H9 (cell line): ENCODE results near the gene SMIM22. TPM values are rescaled to one million over a fixed set of nuclear protein-coding genes. Genes with fewer than 3 reads are reported as not detected.

Experiments used
- DNase-seq: peaks from one replicate; pipeline ENCODE4 v3.0.0-alpha.2; 2017
- H2AFZ ChIP-seq: one replicate; pipeline ENCODE4 v1.6.1; 2013; ENCODE audit warnings: mild to moderate bottlenecking, low read length, control low read depth, moderate library complexity
- H2AK5ac ChIP-seq: 2 replicates; pipeline ENCODE4 v1.6.1; 2013; ENCODE audit warnings: low read length, control low read depth, mixed read lengths; ENCODE audit not compliant: insufficient read length
- H2BK120ac ChIP-seq: one replicate; pipeline ENCODE4 v1.6.1; 2013; ENCODE audit warnings: low read depth, mild to moderate bottlenecking, low read length, control low read depth, inconsistent platforms; ENCODE audit not compliant: poor library complexity, severe bottlenecking
- H2BK12ac ChIP-seq: 2 replicates; pipeline ENCODE4 v1.6.1; 2013; ENCODE audit warnings: low read length, control low read depth, mixed read lengths, low read depth; ENCODE audit not compliant: insufficient read length
- H2BK15ac ChIP-seq: 2 replicates; pipeline ENCODE4 v1.6.1; 2013; ENCODE audit warnings: low read depth, low read length, control low read depth
- H2BK20ac ChIP-seq: one replicate; pipeline ENCODE4 v1.6.1; 2013; ENCODE audit warnings: low read depth, mild to moderate bottlenecking, low read length, control low read depth, inconsistent platforms; ENCODE audit not compliant: poor library complexity, severe bottlenecking
- H2BK5ac ChIP-seq: 2 replicates; pipeline ENCODE4 v1.6.1; 2013; ENCODE audit warnings: low read length, control low read depth, mixed read lengths; ENCODE audit not compliant: insufficient read length
- H3K14ac ChIP-seq: 2 replicates; pipeline ENCODE4 v1.6.1; 2013; ENCODE audit warnings: low read length, control low read depth; ENCODE audit not compliant: insufficient read depth
- H3K18ac ChIP-seq: 2 replicates; pipeline ENCODE4 v1.6.1; 2013; ENCODE audit warnings: low read depth, mild to moderate bottlenecking, mixed read lengths, low read length, control low read depth; ENCODE audit not compliant: insufficient read length
- H3K23ac ChIP-seq: 2 replicates; pipeline ENCODE4 v1.6.1; 2013; ENCODE audit warnings: low read length, control low read depth, mixed read lengths, low read depth; ENCODE audit not compliant: insufficient read length
- H3K23me2 ChIP-seq: 2 replicates; pipeline ENCODE4 v1.6.1; 2013; ENCODE audit warnings: low read depth, mild to moderate bottlenecking, mixed read lengths, low read length, control low read depth; ENCODE audit not compliant: insufficient read length, poor library complexity, severe bottlenecking
- H3K27ac ChIP-seq: 2 replicates; pipeline ENCODE4 v1.5.1; 2013; ENCODE audit warnings: low read length, control low read depth, mixed read lengths, low read depth; ENCODE audit not compliant: insufficient read length
- H3K27me3 ChIP-seq: 2 replicates; pipeline ENCODE4 v1.6.1; 2013; ENCODE audit warnings: low read length, control low read depth, inconsistent platforms; ENCODE audit not compliant: insufficient read depth
- H3K4ac ChIP-seq: 2 replicates; pipeline ENCODE4 v1.6.1; 2013; ENCODE audit warnings: low read depth, mild to moderate bottlenecking, control low read depth, inconsistent platforms, low read length, moderate library complexity
- H3K4me1 ChIP-seq: 2 replicates; pipeline ENCODE4 v1.6.1; 2013; ENCODE audit warnings: low read length, control low read depth, inconsistent platforms; ENCODE audit not compliant: insufficient read depth
- H3K4me2 ChIP-seq: 2 replicates; pipeline ENCODE4 v1.6.1; 2013; ENCODE audit warnings: low read length, control low read depth, mixed read lengths; ENCODE audit not compliant: insufficient read length, insufficient read depth
- H3K56ac ChIP-seq: 2 replicates; pipeline ENCODE4 v1.6.1; 2013; ENCODE audit warnings: low read depth, mild to moderate bottlenecking, mixed read lengths, low read length, control low read depth; ENCODE audit not compliant: insufficient read length
- H3K79me1 ChIP-seq: 2 replicates; pipeline ENCODE4 v1.6.1; 2013; ENCODE audit warnings: low read depth, mild to moderate bottlenecking, moderate library complexity, low read length, control low read depth, inconsistent platforms; ENCODE audit not compliant: insufficient read depth, poor library complexity, severe bottlenecking
- H3K79me2 ChIP-seq: 2 replicates; pipeline ENCODE4 v1.6.1; 2013; ENCODE audit warnings: low read length, control low read depth, inconsistent platforms; ENCODE audit not compliant: insufficient read depth
- H3K9ac ChIP-seq: 2 replicates; pipeline ENCODE4 v1.6.1; 2013; ENCODE audit warnings: low read length, control low read depth, mixed read lengths; ENCODE audit not compliant: insufficient read length; ENCODE audit errors: extremely low read depth
- H3K9me3 ChIP-seq: one replicate; pipeline ENCODE4 v1.6.1; 2013; ENCODE audit warnings: low read depth, low read length, inconsistent platforms; ENCODE audit not compliant: control insufficient read depth
- H3T11ph ChIP-seq: one replicate; pipeline ENCODE4 v1.6.1; 2013; ENCODE audit warnings: mild to moderate bottlenecking, low read length, control low read depth, inconsistent platforms
- H4K20me1 ChIP-seq: one replicate; pipeline ENCODE4 v1.6.1; 2013; ENCODE audit not compliant: control insufficient read depth, insufficient read length, insufficient read depth
- H4K5ac ChIP-seq: 2 replicates; pipeline ENCODE4 v1.6.1; 2013; ENCODE audit warnings: low read depth, mild to moderate bottlenecking, mixed read lengths, low read length, control low read depth; ENCODE audit not compliant: insufficient read length
- H4K8ac ChIP-seq: replicated peaks from 2 replicates; pipeline ENCODE4 v1.6.1; 2013; ENCODE audit warnings: low read length, control low read depth, mixed read lengths, low read depth; ENCODE audit not compliant: insufficient read length
- H4K91ac ChIP-seq: 2 replicates; pipeline ENCODE4 v1.6.1; 2013; ENCODE audit warnings: low read depth, mild to moderate bottlenecking, moderate library complexity, mixed read lengths, low read length, control low read depth; ENCODE audit not compliant: insufficient read length
- H3K27ac Mint-ChIP-seq, 3 experiments: 2 replicates in 2 of 3; 3 replicates in 1 of 3; pipeline ENCODE4 v1.8.0; 2020 to 2021; ENCODE audit warnings: mixed read lengths in 3 of 3, mild to moderate bottlenecking in 1 of 3, moderate library complexity in 1 of 3
- H3K27me3 Mint-ChIP-seq: 2 replicates; pipeline ENCODE4 v1.8.0; 2021; ENCODE audit warnings: low read depth, mild to moderate bottlenecking, moderate library complexity, mixed read lengths
- H3K36me3 Mint-ChIP-seq, 3 experiments: 2 replicates in 2 of 3; 3 replicates in 1 of 3; pipeline ENCODE4 v1.8.0; 2020 to 2021; ENCODE audit warnings: low read depth in 3 of 3, mixed read lengths in 3 of 3; ENCODE audit not compliant: insufficient read depth in 1 of 3
- H3K4me1 Mint-ChIP-seq, 2 experiments: 2 replicates each; pipeline ENCODE4 v1.8.0; 2020; ENCODE audit warnings: mixed read lengths in 2 of 2
- H3K4me3 Mint-ChIP-seq, 2 experiments: 2 replicates in 1 of 2; 3 replicates in 1 of 2; pipeline ENCODE4 v1.8.0; 2020 to 2021; ENCODE audit warnings: mild to moderate bottlenecking in 2 of 2, mixed read lengths in 2 of 2, moderate library complexity in 1 of 2
- H3K9me3 Mint-ChIP-seq, 2 experiments: 2 replicates in 1 of 2; 3 replicates in 1 of 2; pipeline ENCODE4 v1.8.0; 2020; ENCODE audit warnings: mild to moderate bottlenecking in 2 of 2, mixed read lengths in 2 of 2, moderate library complexity in 1 of 2
- CTCF ChIP-seq: fragments of 200-600 bp; sonication (generic); conservative IDR thresholded peaks from 3 replicates; pipeline ENCODE4 v1.8.0; 2021; ENCODE audit warnings: antibody characterized with exemption, mild to moderate bottlenecking
- WGBS: extraction: QIAGEN DNeasy Blood & Tissue Kit; methylation state at CpG from one replicate; pipeline ENCODE4 v1.1.7; 2013; ENCODE audit warnings: missing lambda C conversion rate, low lambda C conversion rate, mixed read lengths; ENCODE audit not compliant: insufficient read length; ENCODE audit errors: extremely low coverage; 5-methylcytosine and 5-hydroxymethylcytosine counted together
- total RNA-seq: library from RNA; stranded (reverse); gene quantifications from 2 replicates; pipeline ENCODE4 v1.2.1, GENCODE V29; 2021

Gene SMIM22
- total RNA-seq, 1 experiment from 2014 or later: not detected

DNA sequence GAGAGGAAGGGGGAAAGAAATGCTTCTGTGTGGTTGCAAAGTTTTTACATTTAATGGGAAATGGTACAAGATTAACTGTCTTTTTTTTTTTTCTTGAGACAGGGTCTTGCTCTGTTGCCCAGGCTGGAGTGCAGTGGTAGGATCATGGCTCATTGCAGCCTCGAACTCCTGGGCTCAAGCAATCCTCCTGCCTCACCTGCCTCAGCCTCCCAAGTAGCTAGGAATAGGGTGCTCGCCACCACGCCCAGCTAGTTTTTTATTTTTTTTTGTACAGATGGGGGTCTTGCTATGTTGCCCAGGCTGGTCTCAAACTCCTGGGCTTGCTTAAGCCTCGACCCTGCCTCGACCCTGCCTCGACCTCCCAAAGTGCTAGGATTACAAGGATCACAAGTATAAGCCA lies 11.1 kb downstream of the SMIM22 start:
- H4K91ac ChIP-seq: no peak overlapping the region

More for the DNA sequence above, 11.1 kb downstream of the SMIM22 start:
- no peak overlapping the region for H2BK5ac ChIP-seq
- no peak overlapping the region for H2AK5ac ChIP-seq
- H2BK120ac ChIP-seq: no peak overlapping the region
- H4K20me1 ChIP-seq: no peaks in the 10 kb centered on the region
- H2BK20ac ChIP-seq: no peak overlapping the region
- H3K14ac ChIP-seq: no peak overlapping the region
- H3K18ac ChIP-seq: no peak overlapping the region
- no peaks in the 10 kb centered on the region for H3K79me1 ChIP-seq
- no peak overlapping the region for H2AFZ ChIP-seq
- Mint-ChIP-seq H3K27me3 (no peaks in the 10 kb centered on the region; the same call in 1 of the 2 replicates), H3K4me3 (no peak overlapping the region), H3K36me3 (peaks cover 16 to 57% (median 40%) of the 10 kb centered on the region in 3 experiments; a peak in 6 of 7 replicates), H3K4me1 (peaks cover 12 to 22% of the 10 kb centered on the region in 2 experiments), H3K27ac (peak overlapping the region in 2 of 3 experiments; percentile 10 to 61; a peak in 2 of 7 replicates), H3K9me3 (no peaks in the 10 kb centered on the region)
- no peak overlapping the region for H4K5ac ChIP-seq
- H4K8ac ChIP-seq: no peak overlapping the region
- no peak overlapping the region for H3T11ph ChIP-seq
- H3K27ac ChIP-seq: no peak overlapping the region
- no peak overlapping the region for H2BK12ac ChIP-seq
- no CpG with 5 or more reads among the region's 6 CpGs for WGBS
- H2BK15ac ChIP-seq: no peak overlapping the region
- H3K23ac ChIP-seq: no peak overlapping the region
- no peak for DNase-seq
- peaks cover 7% of the 10 kb centered on the region for H3K23me2 ChIP-seq
- H3K4me1 ChIP-seq: no peaks in the 10 kb centered on the region
- H3K4ac ChIP-seq: no peak overlapping the region
- H3K56ac ChIP-seq: no peak overlapping the region
- H3K27me3 ChIP-seq: no peaks in the 10 kb centered on the region
- no peaks in the 10 kb centered on the region for H3K79me2 ChIP-seq
- no peak overlapping the region for H3K4me2 ChIP-seq
- TF ChIP-seq CTCF: no peak
- H3K9me3 ChIP-seq: no peaks in the 10 kb centered on the region
- no peak overlapping the region for H3K9ac ChIP-seq
